HG03442 (cell line): ENCODE data around the gene C17orf107.

ENCODE experiments used
- ATAC-seq: cut with Tn5 transposase; IDR thresholded peaks from one replicate; pipeline ENCODE4 v1.9.1; 2021; ENCODE audit warnings: mild to moderate bottlenecking, moderate library complexity; ENCODE audit not compliant: unreplicated experiment

C17orf107 gene

DNA sequence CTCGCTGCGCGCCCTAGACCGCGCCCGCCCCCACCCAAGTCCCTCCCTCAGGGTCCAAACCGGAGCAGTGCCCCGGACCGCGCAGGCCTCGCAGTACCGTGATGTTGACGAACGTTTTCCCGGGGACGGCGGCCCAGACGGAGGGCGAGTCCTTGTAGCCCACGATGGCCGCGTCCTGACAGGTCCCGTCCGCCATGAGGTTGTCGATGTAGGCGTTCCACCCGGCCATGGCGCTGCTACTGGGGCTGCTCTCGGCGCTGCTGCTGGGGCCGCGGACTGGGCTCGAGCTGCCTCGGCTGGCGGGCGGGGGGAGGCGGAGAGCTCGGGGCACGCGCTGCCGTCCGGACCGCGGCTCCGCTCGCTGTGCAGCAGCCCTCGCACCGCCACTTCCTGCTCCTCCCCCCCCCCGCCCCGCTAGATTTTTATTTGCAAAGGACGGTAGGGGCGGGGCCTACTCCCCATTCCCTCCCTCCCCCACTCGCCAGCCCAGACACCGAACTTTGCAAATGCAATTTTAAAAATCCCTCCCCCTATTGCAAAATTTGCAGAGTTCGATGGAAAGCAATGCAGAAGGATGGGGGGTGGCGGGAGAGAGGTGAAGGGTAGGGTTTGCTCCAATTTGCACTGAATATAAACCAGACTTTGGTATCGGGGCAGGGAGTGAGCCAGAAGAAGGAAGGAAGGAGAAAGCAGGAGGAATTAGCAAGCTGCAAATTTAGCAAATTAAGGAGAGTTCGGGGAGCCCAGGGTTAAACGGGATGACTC lies 49.0 kb downstream of the C17orf107 start, which contains the start of gene PFN1:
PFN1 (minus strand) TSS at position 365 of the 765 bp plus-strand sequence; CDS start at position 229, 136 bp downstream.
- ATAC-seq, result peak; percentile 19

DNA sequence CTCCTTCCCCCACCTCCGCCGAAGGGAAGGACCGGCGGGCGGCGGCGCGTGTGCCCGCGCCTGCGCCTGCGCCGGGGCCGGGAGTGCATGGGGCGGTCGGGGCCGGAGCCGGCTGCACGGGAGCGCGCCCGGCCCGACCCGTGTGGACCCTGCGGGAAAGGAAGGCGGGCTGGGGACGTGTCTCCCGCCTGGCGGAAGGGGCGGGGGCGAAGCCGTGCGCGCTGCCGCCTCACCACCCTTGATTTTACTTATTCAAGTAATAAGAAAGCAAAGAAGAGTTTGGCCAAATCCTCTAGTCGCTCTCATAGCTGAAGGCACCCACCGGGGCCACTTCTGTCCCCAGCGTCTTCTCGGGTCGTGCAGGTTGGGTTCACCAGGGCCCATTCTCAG lies 49.6 kb downstream of the C17orf107 start:
- ATAC-seq, result peak; percentile 33

DNA sequence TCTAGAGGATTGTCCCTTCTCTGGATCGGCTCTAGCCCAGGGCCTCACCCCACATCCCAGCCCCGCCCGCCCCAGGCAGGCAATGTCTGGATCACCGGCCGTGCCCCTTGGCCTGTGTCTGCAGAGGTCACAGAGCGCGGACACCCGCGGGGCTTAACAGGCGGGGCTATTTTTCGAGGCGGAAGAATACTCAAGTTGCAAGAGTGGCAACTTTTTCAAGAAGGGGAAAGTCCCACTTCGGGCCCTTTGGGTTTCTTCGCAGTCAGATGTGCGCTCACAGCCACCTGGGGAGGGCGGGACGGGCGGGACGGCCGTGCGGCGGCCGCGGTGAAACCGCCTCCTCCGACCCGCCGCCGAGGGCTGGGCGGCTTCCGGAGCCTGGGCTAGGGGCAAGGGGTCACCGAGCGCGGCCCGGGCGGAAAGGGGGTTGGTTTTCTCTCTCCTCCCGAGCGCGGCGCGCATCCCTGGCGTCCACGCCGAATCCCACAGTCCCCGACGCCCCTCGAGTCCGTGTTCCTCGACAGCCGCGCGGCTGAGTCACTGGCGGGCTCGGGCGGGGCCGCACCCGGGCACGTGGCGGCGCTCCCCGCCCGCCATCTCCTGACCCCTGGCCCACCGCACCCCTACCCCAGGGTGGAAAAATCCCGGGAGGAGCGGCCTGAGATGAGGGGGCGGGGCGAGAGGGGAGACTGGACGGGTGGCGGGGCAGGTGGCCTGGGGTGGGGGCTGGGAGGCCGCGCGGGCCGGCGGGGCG lies 50.2 kb downstream of the C17orf107 start:
- peak; percentile 22 for ATAC-seq

DNA sequence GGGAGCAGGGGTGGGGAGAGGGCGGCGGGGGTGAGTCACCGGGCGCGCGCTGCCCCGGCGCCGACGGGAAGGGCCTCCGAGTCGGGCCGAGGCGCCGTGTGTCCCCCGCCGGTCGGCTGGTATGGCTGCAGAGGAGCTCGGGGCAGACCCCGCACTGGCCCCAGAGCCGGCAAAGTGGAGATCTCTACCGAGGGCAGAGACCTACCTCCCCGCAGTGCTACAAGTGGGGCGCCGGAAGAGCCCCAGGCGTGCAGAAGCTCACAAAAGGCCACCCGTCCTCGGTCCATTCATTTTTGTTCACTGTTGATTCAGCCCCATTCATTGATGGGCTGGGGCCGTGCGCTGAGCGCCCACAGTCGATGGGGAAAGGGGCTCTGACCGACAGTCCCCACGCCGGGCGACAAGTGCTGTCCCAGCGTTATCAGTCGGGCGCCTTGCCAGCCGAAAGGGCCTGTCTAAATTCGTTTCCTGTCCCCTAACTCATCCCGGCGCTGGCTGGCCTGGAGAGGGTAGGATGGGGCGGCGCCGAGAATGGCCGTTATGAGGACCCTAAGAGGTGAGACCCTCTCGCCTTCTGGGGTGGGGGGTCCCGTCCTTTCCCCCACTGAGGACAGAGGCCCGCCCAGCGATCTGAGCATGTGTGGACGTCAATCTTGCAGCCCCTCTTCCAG lies 50.9 kb downstream of the C17orf107 start:
- peak; percentile 3 for ATAC-seq

DNA sequence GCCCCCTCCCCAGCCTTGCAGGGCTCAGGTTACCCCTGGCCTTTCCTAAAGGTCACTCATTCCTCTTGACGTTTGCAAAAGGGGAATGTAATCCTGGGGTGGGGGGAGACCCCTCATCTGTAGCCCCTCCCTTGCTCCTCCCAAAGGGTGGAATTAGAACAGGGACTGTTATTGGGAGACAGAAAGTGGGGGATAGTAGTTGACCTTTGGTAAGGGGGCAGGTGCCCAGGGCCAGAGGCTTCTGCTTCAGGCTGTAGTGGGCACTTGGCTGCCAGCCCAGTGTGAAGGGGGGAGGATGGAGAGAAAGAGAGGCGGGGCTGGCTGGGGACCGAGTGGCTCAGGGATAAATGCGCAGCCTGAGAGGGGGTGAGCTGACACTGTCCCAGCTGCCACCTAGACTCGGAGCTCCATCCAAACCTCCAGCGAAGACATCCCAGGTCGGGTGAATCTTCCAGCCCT lies 51.4 kb downstream of the C17orf107 start, which contains the start of gene ENO3:
ENO3 (plus strand) TSS at position 374 of the 459 bp plus-strand sequence. CDS start 711 bp downstream, outside the sequence.
- ATAC-seq, result no peak

DNA sequence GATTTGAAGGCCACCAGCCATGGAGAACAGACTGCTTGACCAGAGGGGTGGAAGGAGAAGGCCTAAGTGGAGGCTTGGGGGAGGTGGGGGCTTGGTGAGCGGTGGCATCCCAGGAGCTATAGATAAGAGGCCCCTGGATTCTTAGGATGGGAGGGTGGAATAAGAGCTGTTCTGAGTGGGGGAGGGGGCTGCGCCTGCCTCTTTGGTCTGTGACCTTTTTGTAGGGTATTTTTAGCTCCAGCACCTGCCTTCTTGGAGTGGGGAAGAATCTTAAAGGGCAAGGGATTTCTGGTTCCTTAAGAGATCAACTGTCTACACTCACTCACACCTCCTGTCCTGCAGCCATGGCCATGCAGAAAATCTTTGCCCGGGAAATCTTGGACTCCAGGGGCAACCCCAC lies 52.1 kb downstream of the C17orf107 start:
- ATAC-seq, result no peak
